Measurements from ENCODE around the gene ELOA. TPM values are rescaled to one million over a fixed set of nuclear protein-coding genes. Genes with fewer than 3 reads are reported as not detected.

Gene ELOA
- total and polyA plus RNA-seq, 9 of the 15 experiments (the other 6 are each of a cell fraction or from before 2014, with no cell fraction given): 31.9 to 98.6 (median 61.3) TPM

DNA sequence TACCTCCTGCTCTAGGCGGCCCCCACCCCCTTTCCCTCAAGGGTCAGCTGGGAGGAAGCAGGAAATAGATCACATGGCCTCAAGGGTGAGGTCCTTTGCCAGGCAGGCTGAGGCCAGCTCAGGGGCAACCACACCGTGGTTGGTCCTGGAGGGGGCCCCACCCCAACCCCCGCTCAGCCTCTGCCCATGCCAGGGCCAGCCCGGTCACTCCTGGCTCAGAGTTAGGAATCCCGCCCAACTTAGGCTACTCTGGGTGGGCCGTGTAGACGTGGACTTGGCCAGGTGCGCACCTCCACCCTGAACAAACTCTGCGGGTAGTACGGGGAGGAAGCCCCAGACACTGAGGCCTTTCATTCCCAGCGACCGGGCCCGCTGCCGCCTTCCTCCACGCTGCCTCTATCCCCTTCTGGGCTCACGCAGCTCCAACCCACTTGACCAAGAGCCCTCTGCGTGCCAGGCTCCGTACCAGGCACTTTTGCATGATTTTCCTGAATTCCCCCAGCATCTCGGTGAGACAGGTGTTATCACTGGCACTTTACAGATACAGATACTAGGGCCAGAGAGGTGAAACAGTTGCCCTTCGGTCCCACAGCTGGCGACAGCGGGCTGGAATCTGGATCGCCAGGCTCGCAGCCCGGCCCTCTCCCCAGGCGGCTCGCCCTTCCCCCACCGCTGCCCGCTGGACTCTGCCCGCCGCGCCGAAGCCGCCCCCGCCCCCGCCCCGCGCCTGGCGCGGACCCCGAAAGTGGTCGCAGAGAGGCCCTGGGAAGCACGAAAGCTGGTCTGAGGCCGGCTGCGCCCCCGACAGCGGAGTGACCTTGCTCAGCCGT, 56.5 kb downstream of the ELOA start (continued):
- TF ChIP-seq, protein P1, sequence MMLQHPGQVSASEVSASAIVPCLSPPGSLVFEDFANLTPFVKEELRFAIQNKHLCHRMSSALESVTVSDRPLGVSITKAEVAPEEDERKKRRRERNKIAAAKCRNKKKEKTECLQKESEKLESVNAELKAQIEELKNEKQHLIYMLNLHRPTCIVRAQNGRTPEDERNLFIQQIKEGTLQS (IDR thresholded peaks at IDR 0.05): peak; percentile 70
- TF ChIP-seq, protein P1 (CRISPR knock-in tag; conservative IDR thresholded peaks at IDR 0.05): no peak
- TF ChIP-seq IFI16 (CRISPR knock-in tag; IDR thresholded peaks at IDR 0.05) (no peak), CCNT2 (IDR thresholded peaks at IDR 0.05; ENCODE audit: borderline replicate concordance, extremely low read depth, insufficient read length, low read depth, low read length) (no peak), NCOA4 (IDR thresholded peaks at IDR 0.05; ENCODE audit: partially characterized antibody) (no peak), BRCA1 (IDR thresholded peaks at IDR 0.05) (no peak), BRCA1 (CRISPR knock-in tag; IDR thresholded peaks at IDR 0.05) (peak; percentile 35; the same call in 1 of the 2 replicates), SUPT5H (IDR thresholded peaks at IDR 0.05) (peak; percentile 80), ZNF785 (CRISPR knock-in tag; IDR thresholded peaks at IDR 0.05) (no peak), DACH1 (IDR thresholded peaks at IDR 0.05; ENCODE audit: partially characterized antibody) (peak; percentile 89), MAFK (IDR thresholded peaks at IDR 0.05; ENCODE audit: low read length) (no peak), CSDE1 (IDR thresholded peaks at IDR 0.05) (no peak), ELF4 (CRISPR knock-in tag; IDR thresholded peaks at IDR 0.05) (0 out of 2 replicates have a peak, but pooled peaks have one; percentile 40), RBM34 (IDR thresholded peaks at IDR 0.05; ENCODE audit: borderline replicate concordance, insufficient read depth, low read length) (no peak), JUND (IDR thresholded peaks at IDR 0.05; ENCODE audit: borderline replicate concordance, low read depth, low read length) (peak; percentile 85; the same call in 1 of the 2 replicates), JUND (tag; IDR thresholded peaks at IDR 0.05; ENCODE audit: borderline replicate concordance, low read depth, low read length) (peak; percentile 21; the same call in 1 of the 3 replicates), FOS (IDR thresholded peaks at IDR 0.05; ENCODE audit: extremely low read depth, insufficient read length) (no peak), MTF1 (CRISPR knock-in tag; IDR thresholded peaks at IDR 0.05; ENCODE audit: borderline replicate concordance) (no peak), ZBTB17 (CRISPR knock-in tag; IDR thresholded peaks at IDR 0.05) (peak; percentile 53; the same call in 1 of the 2 replicates), NCOR1 (IDR thresholded peaks at IDR 0.05) (no peak)
- TF ChIP-seq, protein P2, sequence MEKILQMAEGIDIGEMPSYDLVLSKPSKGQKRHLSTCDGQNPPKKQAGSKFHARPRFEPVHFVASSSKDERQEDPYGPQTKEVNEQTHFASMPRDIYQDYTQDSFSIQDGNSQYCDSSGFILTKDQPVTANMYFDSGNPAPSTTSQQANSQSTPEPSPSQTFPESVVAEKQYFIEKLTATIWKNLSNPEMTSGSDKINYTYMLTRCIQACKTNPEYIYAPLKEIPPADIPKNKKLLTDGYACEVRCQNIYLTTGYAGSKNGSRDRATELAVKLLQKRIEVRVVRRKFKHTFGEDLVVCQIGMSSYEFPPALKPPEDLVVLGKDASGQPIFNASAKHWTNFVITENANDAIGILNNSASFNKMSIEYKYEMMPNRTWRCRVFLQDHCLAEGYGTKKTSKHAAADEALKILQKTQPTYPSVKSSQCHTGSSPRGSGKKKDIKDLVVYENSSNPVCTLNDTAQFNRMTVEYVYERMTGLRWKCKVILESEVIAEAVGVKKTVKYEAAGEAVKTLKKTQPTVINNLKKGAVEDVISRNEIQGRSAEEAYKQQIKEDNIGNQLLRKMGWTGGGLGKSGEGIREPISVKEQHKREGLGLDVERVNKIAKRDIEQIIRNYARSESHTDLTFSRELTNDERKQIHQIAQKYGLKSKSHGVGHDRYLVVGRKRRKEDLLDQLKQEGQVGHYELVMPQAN (IDR thresholded peaks at IDR 0.05; ENCODE audit: borderline replicate concordance): peak; percentile 71
- TF ChIP-seq, protein P3, sequence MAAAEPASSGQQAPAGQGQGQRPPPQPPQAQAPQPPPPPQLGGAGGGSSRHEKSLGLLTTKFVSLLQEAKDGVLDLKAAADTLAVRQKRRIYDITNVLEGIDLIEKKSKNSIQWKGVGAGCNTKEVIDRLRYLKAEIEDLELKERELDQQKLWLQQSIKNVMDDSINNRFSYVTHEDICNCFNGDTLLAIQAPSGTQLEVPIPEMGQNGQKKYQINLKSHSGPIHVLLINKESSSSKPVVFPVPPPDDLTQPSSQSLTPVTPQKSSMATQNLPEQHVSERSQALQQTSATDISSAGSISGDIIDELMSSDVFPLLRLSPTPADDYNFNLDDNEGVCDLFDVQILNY (CRISPR knock-in tag; IDR thresholded peaks at IDR 0.05): no peak
- TF ChIP-seq, protein P4, sequence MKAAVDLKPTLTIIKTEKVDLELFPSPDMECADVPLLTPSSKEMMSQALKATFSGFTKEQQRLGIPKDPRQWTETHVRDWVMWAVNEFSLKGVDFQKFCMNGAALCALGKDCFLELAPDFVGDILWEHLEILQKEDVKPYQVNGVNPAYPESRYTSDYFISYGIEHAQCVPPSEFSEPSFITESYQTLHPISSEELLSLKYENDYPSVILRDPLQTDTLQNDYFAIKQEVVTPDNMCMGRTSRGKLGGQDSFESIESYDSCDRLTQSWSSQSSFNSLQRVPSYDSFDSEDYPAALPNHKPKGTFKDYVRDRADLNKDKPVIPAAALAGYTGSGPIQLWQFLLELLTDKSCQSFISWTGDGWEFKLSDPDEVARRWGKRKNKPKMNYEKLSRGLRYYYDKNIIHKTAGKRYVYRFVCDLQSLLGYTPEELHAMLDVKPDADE (conservative IDR thresholded peaks at IDR 0.05; ENCODE audit: control insufficient read depth, low read depth, low read length): peak; percentile 74
- TF ChIP-seq, protein P5, sequence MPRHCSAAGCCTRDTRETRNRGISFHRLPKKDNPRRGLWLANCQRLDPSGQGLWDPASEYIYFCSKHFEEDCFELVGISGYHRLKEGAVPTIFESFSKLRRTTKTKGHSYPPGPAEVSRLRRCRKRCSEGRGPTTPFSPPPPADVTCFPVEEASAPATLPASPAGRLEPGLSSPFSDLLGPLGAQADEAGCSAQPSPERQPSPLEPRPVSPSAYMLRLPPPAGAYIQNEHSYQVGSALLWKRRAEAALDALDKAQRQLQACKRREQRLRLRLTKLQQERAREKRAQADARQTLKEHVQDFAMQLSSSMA (CRISPR knock-in tag; IDR thresholded peaks at IDR 0.05): 0 out of 2 replicates have a peak, but pooled peaks have one; percentile 20

Measured in K562 (cell line).